ENCODE results near the gene MYL2.

The MYL2 gene

GRCh38 chr12:110888256-110888991 is 32.0 kb downstream of the MYL2 start:
- Histone ChIP-seq H2AFZ (ENCODE audit: low read length) (no peak overlapping the region), H3K4me2 (ENCODE audit: low read length) (no peak overlapping the region), H3K27ac (ENCODE audit: low read depth, low read length, poor library complexity, severe bottlenecking) (no peak overlapping the region)

DNA sequence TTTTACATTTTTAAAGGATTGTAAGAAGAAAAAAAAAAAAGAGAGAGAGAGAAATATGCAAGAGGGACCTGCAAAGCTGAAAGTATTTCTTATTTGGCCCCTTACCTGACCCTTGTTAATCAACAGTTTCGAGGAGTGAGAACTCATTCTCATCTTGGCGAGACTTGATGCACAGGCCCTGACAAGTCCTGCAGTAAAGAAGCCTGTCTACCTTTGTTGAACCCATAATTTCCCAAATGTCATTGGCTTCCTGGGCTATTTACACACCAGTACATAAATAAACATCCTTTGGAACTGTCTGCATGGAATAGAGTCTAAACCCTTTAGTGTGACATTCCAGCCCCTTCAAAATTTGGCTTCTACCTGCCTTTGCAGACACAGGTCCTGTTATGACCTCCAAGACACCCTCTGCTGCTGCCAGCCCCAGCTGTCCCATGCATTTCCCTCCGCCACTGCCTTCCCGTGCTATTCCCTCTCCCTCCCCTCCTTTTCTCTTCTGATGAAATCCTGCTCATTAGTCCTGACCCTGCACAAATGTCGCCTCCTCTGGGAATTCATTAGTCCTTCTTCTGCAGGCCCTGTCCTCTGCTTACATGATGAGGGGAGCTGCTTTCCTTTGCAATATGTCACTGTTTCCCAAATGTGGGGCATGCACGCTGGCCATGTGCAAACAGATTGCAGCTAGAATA is 35.1 kb downstream of the MYL2 start:
- Histone ChIP-seq H3F3A (ENCODE audit: insufficient read depth, low read length) (no peaks in the 10 kb centered on the region), H3K4me1 (ENCODE audit: insufficient read depth, low read length, severe bottlenecking) (no peaks in the 10 kb centered on the region), H3K9me2 (ENCODE audit: low read depth, low read length) (no peaks in the 10 kb centered on the region), H3K9me3 (ENCODE audit: low read length) (no peaks in the 10 kb centered on the region), H2AFZ (ENCODE audit: low read length) (no peak overlapping the region), H4K20me1 (ENCODE audit: insufficient read depth, low read length) (no peaks in the 10 kb centered on the region), H3K4me2 (ENCODE audit: low read length) (no peak overlapping the region), H3K27me3 (ENCODE audit: insufficient read depth, low read length) (no peaks in the 10 kb centered on the region), H3K9ac (ENCODE audit: low read length) (no peak overlapping the region), H3K27ac (ENCODE audit: low read depth, low read length, poor library complexity, severe bottlenecking) (no peak overlapping the region), H3K36me3 (ENCODE audit: insufficient read depth, low read length) (no peaks in the 10 kb centered on the region), H3K4me3 (ENCODE audit: low read depth, low read length, poor library complexity, severe bottlenecking) (no peak overlapping the region), H3K79me2 (ENCODE audit: insufficient read depth, low read length) (no peaks in the 10 kb centered on the region)
- TF ChIP-seq, protein P1, sequence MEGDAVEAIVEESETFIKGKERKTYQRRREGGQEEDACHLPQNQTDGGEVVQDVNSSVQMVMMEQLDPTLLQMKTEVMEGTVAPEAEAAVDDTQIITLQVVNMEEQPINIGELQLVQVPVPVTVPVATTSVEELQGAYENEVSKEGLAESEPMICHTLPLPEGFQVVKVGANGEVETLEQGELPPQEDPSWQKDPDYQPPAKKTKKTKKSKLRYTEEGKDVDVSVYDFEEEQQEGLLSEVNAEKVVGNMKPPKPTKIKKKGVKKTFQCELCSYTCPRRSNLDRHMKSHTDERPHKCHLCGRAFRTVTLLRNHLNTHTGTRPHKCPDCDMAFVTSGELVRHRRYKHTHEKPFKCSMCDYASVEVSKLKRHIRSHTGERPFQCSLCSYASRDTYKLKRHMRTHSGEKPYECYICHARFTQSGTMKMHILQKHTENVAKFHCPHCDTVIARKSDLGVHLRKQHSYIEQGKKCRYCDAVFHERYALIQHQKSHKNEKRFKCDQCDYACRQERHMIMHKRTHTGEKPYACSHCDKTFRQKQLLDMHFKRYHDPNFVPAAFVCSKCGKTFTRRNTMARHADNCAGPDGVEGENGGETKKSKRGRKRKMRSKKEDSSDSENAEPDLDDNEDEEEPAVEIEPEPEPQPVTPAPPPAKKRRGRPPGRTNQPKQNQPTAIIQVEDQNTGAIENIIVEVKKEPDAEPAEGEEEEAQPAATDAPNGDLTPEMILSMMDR (IDR thresholded peaks at IDR 0.05; ENCODE audit: low read length) = no peak
- no peak for TF ChIP-seq EZH2 (IDR thresholded peaks at IDR 0.05; ENCODE audit: borderline replicate concordance, low read length)

More at GRCh38 chr12:110888256-110888991, 32.0 kb downstream of the MYL2 start:
- Histone ChIP-seq H3K4me1 (ENCODE audit: insufficient read depth, low read length, severe bottlenecking) (no peaks in the 10 kb centered on the region), H3K9me2 (ENCODE audit: low read depth, low read length) (no peaks in the 10 kb centered on the region), H3K36me3 (ENCODE audit: insufficient read depth, low read length) (no peaks in the 10 kb centered on the region), H3F3A (ENCODE audit: insufficient read depth, low read length) (no peaks in the 10 kb centered on the region), H4K20me1 (ENCODE audit: insufficient read depth, low read length) (no peaks in the 10 kb centered on the region), H3K4me3 (ENCODE audit: low read depth, low read length, poor library complexity, severe bottlenecking) (no peak overlapping the region), H3K9me3 (ENCODE audit: low read length) (no peaks in the 10 kb centered on the region), H3K79me2 (ENCODE audit: insufficient read depth, low read length) (no peaks in the 10 kb centered on the region), H3K27me3 (ENCODE audit: insufficient read depth, low read length) (no peaks in the 10 kb centered on the region), H3K9ac (ENCODE audit: low read length) (no peak overlapping the region)
- TF ChIP-seq, protein P1 (IDR thresholded peaks at IDR 0.05; ENCODE audit: low read length) = 0 out of 2 replicates have a peak, but pooled peaks have one; percentile 7
- no peak for TF ChIP-seq EZH2 (IDR thresholded peaks at IDR 0.05; ENCODE audit: borderline replicate concordance, low read length)

- Histone ChIP-seq H3K9me2 (ENCODE audit: low read depth, low read length) (no peaks in the 10 kb centered on the region), H3K4me2 (ENCODE audit: low read length) (no peak overlapping the region)
These were observed 37.1 kb downstream of the MYL2 start for GRCh38 chr12:110883251-110883650.

More at GRCh38 chr12:110883251-110883650, 37.1 kb downstream of the MYL2 start:
- H3K36me3 ChIP-seq (ENCODE audit: insufficient read depth, low read length) = no peaks in the 10 kb centered on the region
- H3F3A ChIP-seq (ENCODE audit: insufficient read depth, low read length) = no peaks in the 10 kb centered on the region
- no peak for TF ChIP-seq EZH2 (IDR thresholded peaks at IDR 0.05; ENCODE audit: borderline replicate concordance, low read length)
- TF ChIP-seq, protein P1 (IDR thresholded peaks at IDR 0.05; ENCODE audit: low read length) = no peak
- H3K4me3 ChIP-seq (ENCODE audit: low read depth, low read length, poor library complexity, severe bottlenecking) = no peak overlapping the region
- H3K9ac ChIP-seq (ENCODE audit: low read length) = no peak overlapping the region
- H3K9me3 ChIP-seq (ENCODE audit: low read length) = no peaks in the 10 kb centered on the region
- no peaks in the 10 kb centered on the region for H3K79me2 ChIP-seq (ENCODE audit: insufficient read depth, low read length)
- no peaks in the 10 kb centered on the region for H3K27me3 ChIP-seq (ENCODE audit: insufficient read depth, low read length)
- H2AFZ ChIP-seq (ENCODE audit: low read length) = no peak overlapping the region
- H3K27ac ChIP-seq (ENCODE audit: low read depth, low read length, poor library complexity, severe bottlenecking) = no peak overlapping the region
- H4K20me1 ChIP-seq (ENCODE audit: insufficient read depth, low read length) = no peaks in the 10 kb centered on the region
- no peaks in the 10 kb centered on the region for H3K4me1 ChIP-seq (ENCODE audit: insufficient read depth, low read length, severe bottlenecking)

Measured in OCI-LY1 (cell line).